Activated gamma-delta T cell (primary cell): ENCODE data around the gene OR2V2.
"Not testable (repeated sequence)": the region's sequence is repeated elsewhere in the genome, so short reads cannot be mapped to it uniquely, and the experiment has no call there.

Experiments used
- DNase-seq: peaks from one replicate; lab custom pipeline; 2025; lab: John Stamatoyannopoulos, UW

Gene OR2V2

DNA sequence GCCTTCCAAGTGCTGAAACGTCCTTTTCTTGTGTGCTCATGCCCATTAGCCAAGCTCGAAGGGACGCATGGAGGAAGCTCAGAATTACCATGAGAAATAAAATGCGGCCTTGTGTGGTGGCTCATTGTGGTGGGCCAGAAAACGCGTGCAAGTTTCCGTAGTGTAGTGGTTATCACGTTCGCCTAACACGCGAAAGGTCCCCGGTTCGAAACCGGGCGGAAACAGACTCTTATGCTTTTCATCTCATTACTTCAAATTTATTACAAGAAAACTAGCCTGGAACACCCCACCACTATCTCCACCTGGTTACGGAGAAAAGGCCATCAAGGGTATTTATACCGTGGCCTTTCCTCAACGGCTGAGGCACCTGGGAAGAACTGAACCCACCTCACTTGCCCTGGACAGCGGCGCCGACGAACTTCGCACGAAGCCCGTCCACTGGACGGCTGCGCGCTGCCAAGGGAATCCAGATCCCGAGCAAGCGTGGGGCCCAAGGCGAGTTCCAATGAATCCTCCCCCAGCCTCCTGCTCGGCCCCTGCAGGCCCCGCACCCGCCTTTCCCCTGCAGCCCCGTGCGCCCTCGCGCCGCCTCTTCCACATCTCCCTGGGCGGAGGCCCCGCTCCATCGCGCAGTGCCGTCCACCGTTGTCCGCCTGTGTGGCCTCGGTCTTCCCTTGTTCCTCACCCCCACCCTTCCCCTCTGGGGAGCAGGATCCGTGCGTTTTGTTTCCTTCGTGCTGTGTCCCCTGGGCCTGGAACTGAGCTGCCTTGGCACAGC, 22.3 kb downstream of the OR2V2 start:
- DNase-seq, result not testable (repeated sequence)

DNA sequence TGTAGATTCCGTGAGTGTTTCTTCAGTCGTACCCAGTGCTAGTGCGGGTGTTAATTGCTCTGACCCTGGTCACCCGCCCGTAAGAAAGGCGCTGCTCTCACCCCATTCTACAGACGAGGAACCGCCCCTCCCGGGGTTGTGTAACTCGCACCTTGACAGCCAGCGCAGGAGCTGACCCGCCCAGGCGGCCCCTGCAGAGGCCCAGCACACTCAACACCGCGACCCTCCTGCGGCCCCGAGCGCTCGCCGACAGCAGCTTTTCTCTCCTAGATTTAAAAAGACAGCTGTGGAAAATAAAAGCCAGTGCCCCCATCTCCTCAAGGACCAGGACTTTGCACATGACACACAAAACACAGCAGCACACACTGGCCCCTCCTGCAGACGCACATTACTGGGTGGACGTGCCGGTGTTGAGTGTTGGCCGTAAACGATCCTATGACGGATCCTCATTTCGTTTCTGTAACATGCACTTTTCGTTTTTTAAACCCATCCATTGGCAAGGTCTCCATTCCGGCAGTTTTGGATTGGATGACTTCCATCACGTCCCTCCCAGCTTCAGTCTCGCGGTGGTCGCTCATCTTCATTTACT, 22.9 kb downstream of the OR2V2 start:
- no peak for DNase-seq

DNA sequence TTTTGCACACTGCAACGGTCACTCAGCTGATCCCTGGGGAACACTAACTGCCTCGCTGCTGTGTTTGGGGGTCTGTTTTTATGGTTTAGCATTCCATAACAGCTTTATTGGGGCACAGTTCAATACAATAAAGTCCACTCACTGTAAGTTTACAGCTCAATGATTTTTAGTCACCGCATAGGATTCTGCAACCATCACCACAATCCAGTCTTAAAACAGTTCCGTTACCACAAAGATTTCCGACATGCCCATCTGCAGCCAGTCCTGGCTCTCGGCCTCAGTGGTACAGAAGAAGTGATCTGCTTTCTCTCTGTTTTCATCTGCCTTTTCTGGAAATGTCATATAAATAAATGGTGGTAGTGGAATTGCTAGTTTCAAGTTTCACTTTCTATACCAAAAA, 23.6 kb downstream of the OR2V2 start:
- DNase-seq, result no peak

DNA sequence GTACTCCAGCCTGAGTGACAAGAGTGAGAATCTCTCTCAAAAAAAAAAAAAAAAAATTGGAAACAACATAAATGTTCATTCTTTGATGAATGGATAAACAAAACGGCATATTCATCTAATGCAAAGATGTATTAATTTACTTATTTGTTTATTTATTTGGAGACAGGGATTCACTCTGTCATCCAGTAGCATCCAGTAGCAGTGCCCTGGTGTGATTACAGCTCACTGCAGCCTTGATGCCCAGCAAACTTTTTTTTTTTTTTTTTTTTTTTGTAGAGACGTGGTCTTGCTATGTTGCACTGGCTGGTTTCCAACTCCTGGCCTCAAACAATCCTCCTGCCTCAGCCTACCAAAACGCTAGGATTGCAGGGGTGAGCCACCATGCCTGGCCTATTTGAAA, 24.4 kb downstream of the OR2V2 start:
- no peak for DNase-seq

DNA sequence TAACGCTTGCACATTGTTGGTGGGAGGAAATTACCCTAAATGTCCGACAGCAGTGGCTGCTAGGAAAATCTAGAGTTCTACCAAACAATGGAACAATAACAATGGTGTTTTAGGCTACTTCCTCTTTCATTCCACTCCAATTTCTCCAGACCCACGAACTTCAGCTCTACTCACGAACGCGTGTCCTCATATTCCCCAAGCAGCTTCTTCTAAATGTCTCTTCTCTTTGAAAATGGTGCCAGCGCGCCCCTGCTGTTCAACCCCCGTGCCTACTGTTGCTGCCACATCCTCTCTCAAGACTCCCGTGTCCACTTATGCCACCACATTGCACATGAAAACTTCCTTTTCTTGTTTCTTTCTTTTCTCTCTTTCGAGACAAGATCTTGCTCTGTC, 25.6 kb downstream of the OR2V2 start:
- DNase-seq, result no peak

DNA sequence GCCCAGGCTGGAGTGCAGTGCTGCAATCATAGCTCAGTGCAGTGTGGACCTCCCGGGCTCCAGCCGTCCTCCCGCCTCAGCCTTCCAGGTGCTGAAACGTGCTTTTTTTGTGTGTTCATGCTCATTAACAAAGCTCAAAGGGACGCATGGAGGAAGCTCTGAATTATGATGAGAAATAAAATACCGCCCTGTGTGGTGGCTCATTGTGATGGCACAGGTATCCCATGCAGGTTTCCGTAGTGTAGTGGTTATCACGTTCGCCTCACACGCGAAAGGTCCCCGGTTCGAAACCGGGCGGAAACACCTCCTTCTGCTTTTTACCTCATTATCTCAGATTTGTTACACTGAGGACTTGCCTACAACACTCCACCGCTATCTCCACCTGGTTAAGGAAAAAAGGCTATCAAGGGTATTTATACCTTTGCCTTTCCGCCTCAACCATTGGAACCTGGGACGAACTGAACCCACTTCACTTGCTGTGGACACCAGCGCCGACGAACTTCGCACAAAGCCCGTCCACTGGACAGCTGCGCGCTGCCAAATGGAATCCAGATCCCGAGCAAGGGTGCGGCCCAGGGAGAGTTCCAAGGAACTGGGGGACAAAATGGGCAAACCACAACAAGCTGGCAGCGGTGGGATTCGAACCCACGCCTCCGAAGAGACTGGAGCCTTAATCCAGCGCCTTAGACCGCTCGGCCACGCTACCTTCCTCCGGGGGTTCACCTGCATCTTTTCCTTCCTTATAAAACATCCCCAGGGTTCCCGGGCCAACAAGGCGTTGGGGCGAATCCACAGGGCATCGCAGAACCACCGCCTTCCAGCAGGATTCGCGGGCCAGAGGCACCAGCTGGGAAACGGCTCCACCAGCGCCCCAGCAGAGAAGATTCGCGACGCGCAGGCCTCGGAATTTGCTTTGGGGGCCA, 26.3 kb downstream of the OR2V2 start:
- DNase-seq, result no peak

DNA sequence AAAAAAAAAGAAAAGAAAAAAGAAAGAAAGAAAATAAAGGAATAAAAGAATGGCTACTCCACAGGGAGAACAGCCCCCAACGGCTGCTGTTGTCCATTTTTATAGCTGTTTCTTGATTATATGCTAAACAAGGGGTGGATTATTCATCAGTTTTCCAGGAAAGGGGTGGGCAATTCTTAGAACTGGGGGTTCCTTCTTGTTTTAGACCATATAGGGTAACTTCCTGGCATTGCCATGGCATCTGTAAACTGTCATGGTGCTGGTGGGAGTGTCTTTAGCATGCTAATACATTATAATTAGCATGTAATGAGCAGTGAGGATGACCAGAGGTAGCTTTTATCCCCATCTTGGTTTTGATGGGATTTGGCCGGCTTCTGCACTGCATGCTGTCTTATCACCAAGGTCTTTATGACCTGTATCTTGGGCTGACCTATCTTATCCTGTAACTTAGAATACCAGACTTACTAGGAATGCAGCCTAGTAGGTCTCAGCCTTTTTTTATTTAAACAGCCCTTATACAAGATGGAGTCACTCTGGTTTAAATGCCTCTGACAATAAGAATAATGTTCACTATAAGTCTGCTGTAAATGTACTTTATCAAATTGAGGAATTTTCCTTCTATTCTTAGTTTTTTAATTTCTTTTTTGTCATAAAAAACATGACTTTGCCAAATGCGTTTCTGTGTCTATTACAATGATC, 29.0 kb downstream of the OR2V2 start:
- no peak for DNase-seq

DNA sequence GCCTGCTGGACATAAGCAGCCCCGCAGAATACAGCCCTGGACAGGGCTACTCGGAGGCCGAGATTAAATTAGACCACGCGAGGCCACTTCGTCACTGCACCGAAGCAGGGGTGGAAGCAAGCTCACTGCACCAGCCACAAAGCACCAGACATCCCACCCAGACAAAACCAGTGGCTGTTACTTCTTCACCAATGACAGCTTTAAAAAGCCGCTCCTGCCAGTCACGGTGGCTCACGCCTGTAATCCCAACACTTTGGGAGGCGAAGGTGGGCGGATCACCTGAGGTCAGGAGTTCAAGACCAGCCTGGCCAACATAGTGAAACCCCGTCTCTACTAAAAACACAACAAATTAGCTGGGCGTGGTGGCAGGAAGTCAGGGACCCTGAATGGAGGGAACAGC, 30.2 kb downstream of the OR2V2 start:
- not testable (repeated sequence) for DNase-seq

DNA sequence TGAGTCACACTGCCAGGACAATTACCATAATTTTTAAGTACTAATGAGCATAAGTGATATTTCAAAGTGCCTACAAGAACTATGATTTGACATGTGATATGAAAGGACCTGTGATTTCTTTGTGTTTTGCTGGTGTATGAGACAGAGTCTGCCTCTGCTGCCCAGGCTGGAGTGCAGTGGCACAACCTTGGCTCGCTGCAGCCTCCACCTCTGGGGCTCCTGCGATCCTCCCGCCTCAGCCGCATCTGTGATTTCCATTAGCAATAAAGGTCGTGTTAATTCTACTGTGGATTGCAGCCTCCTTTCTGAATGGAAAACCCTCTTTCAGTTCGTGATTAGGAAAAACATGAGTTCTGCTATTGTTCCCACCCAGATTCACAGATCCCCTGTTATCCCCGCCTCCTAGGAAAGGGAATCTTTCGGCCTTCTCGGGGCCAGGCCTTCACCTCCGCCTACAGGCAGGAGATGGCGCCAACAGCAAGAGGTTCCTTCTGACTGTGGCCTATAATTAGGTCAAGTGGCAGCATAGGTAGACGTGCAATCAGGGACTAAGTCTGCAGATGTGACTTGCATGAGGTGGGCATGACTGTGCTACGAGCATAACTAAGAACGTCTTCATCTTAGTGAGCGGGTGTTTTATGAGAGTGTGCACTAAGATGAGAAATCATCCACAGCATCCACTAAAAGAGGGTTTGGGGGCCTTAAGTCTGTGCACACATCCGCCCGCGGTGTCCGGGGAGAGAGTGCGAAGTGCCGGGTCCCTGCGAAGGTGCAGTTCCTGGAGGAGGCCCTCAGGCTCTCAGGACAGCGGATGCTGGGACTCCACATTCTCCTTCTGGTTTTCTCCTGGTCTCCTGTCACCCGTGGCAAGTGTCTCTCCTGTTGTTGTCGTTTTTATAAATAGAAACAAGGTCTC, 34.5 kb downstream of the OR2V2 start:
- no peak for DNase-seq

DNA sequence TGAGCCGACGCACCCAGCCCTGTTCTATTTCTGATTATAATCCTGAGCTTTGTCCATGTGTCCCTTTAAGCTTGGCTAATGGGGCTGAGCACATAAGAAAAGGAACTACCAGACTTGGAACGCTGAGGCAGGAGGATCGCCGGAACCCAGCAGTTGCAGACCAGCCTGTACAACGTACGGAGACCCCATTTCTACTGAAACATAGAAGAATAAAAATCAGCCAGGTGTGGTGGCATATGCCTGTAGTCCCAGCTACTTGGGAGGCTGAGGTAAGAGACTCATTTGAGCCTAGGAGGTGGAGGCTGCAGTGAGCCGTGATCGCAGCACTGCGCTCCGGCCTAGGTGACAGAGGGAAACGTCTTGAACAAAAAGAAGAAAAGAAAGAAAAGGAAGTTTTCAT, 35.3 kb downstream of the OR2V2 start:
- no peak for DNase-seq

DNA sequence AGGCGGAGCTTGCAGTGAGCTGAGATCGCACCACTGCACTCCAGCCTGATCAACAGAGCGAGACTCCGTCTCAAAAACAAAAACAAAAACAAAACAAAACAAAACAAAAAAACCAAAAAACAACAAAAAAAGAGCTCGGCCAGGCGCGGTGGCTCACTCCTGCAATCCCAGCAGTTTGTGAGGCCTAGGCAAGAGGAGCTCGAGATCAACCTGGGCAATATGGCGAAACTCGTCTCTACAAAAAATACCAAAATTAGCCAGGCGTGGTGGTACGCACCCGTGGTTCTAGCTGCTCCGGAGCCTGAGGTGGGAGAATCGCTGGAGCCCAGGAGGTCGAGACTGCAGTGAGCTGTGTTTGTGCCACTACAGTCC, 37.4 kb downstream of the OR2V2 start:
- no peak for DNase-seq

DNA sequence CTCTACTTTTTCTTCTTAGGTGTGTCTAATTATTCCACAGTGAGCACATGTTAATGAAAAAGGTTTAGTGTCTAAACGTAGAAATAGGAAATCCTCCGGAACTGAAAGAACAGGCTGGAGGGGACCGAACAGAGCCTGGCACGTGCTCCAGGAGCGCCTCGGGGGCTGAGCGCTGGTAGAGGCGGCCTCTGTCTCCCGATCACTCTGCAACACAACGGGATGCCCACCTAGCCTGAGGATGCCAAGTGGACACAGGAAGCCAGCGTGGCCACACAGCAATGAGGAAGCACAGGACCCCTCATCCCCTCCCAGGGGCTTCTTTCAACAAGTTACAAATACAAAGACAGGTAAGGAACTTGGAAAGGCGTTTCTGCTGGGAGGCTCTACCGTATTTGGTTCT, 38.2 kb downstream of the OR2V2 start:
- DNase-seq, result no peak

DNA sequence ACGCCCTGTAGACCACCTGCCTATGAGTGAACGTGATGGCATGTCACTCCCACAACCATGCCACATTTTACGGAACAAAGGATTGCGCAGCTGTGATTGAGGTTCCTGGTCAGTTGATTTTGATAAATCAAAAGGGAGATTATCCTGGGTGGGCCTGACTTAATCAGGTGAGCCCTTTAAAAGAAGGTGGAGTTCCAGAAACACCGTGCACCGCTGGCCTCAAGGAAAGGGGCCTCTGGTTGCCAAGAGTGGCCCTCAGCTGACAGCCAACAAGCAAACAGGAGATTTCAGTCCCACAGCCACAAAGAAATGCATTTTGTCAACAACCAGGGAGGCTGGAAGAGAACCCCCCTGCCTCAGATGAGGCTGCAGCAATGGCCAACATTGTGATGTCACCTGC, 38.6 kb downstream of the OR2V2 start:
- no peak for DNase-seq

DNA sequence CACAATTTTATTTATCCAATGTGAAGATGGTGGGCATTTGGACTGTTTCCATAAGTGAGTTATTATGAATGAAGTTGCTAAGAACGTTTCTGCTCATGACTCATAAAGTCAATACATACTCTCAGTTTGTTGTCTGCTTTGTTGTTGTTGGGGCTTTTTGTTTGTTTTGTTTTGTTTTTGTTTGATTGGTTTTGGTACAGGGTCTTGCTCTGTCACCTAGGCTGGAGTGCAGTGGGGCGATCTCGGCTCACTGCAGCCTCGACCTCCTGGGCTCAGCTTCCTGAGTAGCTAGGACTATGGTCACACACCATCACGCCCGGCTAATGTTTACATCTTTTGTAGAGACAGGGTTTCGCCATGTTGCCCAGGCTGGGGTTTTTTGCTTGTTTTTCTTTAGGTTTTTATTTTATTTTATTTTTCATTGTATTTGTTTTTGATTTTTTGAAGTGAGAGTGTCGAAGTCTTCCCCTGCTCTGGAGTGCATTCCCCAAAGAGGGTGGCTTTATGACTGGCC, 39.7 kb downstream of the OR2V2 start:
- DNase-seq, result no peak

DNA sequence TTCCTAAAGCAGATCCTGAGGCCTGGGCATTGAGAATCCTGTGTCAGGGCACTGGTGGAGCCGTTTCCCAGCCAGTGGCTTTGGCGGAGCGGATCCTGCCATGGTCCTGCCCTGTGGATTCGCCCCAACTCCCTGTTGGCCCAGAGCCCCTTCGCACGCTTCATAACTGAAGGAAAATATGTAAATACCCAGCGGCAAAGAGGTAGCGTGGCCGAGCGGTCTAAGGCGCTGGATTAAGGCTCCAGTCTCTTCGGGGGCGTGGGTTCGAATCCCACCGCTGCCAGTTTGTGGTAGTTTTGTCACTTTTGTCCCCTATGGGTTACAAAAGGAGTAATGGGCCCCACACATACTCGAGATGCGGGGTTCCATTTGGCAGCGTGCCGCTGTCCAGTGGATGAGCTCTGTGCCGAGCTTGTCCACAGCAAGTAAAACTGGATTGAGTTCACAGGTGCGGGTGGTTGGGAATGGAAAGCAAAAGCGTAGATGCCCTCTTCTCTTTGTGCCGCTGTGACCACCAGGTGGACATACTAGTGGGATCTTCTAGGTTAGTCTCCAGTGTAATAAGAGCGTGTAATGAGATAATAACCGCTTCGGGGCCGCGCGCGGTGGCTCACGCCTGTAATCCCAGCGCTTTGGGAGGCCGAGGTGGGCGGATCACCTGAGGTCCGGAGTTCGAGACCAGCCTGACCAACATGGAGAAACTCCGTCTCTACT, 40.3 kb downstream of the OR2V2 start:
- no peak for DNase-seq

DNA sequence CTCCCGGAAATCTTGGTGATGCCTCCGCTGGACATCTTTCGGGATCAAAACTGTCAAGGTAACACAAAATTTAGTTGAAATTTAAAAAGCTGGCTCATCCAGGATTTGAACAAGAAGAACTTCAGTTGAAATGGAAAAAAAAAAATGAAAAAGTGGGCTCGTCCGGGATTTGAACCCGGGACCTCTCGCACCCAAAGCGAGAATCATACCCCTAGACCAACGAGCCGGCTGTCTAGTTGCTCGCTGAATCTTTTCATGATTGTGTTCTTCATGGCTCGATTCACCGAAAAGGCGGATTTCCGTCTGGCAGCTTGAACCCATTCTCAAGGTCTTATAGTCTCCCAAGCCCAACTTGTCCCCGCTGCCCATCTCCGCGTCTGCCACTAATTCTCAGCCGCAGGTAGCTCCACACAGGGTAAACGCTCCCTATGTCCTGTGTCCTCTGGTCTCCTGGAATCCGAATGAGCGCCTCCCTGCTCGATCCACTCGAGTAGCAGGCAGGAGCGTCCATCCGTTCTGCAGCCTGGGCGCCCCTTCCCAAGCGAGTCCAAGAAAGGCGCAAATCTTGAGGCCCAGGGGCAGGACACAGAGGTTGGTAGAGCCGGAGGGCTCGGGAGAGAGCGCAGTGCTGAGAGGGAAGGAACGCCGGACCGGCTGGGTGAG, 41.4 kb downstream of the OR2V2 start:
- no peak for DNase-seq

DNA sequence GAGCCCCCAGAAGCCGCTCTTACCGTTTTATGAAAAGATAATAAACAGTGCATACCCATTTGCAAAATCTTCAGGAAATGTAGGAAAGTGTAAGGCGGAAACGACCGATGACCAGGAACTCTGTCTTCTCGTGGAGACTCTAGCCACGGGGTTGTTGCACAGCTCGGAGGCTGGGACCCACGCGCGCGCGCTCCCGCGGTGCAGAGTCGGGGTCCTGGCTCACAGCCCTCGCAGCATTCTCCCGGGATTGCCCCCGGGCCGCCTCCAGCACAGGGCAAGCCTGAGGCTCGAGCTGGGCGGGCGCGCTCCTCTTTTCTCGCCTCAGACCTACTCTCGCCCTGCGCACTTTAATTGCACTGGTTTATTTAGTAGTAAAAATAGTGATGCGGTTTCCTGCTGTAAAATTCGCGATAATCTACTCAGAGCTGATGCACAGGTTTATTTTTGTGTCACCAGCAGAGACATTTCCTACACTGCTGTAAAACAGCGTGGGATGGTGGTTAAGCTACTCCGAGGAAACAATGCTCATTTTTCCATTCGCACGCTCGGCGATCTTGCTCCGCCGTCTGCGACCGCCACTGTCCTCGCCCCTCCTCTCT, 42.1 kb downstream of the OR2V2 start:
- no peak for DNase-seq

DNA sequence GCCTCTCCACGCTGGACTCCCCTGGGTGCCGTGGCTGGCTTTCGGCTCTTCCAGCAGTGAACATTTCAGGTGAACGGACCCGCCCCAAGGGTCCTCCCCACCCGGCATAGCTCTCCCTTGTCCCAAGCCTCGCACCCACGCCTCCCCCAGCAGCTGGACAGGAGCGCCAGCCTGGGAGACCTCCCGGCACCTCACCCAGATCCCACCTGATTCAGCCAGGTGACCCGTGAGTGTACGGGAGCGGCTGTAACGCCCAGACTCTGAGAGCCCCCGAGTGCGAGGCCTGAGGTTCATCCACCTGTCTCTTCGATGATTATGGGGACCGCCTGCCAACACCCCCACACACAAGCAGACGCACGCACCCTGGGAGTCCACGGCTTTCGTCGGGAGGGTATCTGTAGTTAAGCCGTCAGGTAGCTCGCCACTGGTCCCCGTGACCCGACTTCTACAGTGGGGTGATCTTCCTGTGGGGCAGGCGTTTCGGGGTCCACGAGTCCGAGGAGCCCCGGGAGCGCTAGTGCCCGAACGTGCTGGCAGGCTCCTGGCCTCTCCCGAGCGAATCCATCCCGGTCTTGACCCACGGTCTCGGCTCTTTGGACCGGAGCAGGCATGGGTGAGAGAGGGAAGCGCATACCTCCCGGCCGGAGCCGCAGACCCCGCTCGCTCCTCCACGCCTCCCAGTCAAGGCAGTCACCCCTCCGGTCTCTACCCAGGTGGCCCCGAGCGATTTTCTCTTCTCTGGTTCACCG, 42.8 kb downstream of the OR2V2 start:
- no peak for DNase-seq
